ENCODE data around the gene LRGUK.

LRGUK gene

GRCh38 chr7:134179036-134180011, 52.2 kb downstream of the LRGUK start:
- intact Hi-C loops (cut with DNase I), result no loop called here
- DNase-seq, result no peak

GRCh38 chr7:134180376-134180775, 53.2 kb downstream of the LRGUK start:
- DNase-seq, result no peak
- intact Hi-C loops (cut with DNase I), result no loop called here

- intact Hi-C loops (cut with DNase I), result no loop called here
- DNase-seq, result no peak
Observed at GRCh38 chr7:134182078-134182477, 54.9 kb downstream of the LRGUK start.

- intact Hi-C loops (cut with DNase I), result no loop called here
- DNase-seq, result no peak
Observed at GRCh38 chr7:134184767-134185166, 57.6 kb downstream of the LRGUK start.

GRCh38 chr7:134186027-134186426, 58.9 kb downstream of the LRGUK start:
- DNase-seq, result no peak
- intact Hi-C loops (cut with DNase I), result no loop called here

GRCh38 chr7:134186801-134187200, 59.7 kb downstream of the LRGUK start:
- no peak for DNase-seq
- intact Hi-C loops (cut with DNase I), result no loop called here

GRCh38 chr7:134187893-134188292, 60.8 kb downstream of the LRGUK start:
- intact Hi-C loops (cut with DNase I), result no loop called here
- no peak for DNase-seq

- DNase-seq, result no peak
- intact Hi-C loops (cut with DNase I), result no loop called here
Observed at GRCh38 chr7:134188311-134188710, 61.2 kb downstream of the LRGUK start.

GRCh38 chr7:134189559-134189958, 62.4 kb downstream of the LRGUK start:
- DNase-seq, result no peak
- intact Hi-C loops (cut with DNase I), result no loop called here

- intact Hi-C loops (cut with DNase I), result no loop called here
- DNase-seq, result no peak
Observed at GRCh38 chr7:134191876-134192275, 64.7 kb downstream of the LRGUK start.

- intact Hi-C loops (cut with DNase I), result no loop called here
- DNase-seq, result no peak
Observed at GRCh38 chr7:134193240-134193639, 66.1 kb downstream of the LRGUK start.

GRCh38 chr7:134195252-134195651, 68.1 kb downstream of the LRGUK start:
- DNase-seq, result no peak
- intact Hi-C loops (cut with DNase I), result no loop called here

GRCh38 chr7:134196439-134196838, 69.3 kb downstream of the LRGUK start:
- intact Hi-C loops (cut with DNase I), result no loop called here
- DNase-seq, result no peak

GRCh38 chr7:134197345-134197744, 70.2 kb downstream of the LRGUK start:
- DNase-seq, result no peak
- intact Hi-C loops (cut with DNase I), result no loop called here

- no peak for DNase-seq
- intact Hi-C loops (cut with DNase I), result no loop called here
Observed at GRCh38 chr7:134200970-134201369, 73.8 kb downstream of the LRGUK start.

- intact Hi-C loops (cut with DNase I), result no loop called here
- no peak for DNase-seq
Observed at GRCh38 chr7:134201569-134202261, 74.6 kb downstream of the LRGUK start.

- intact Hi-C loops (cut with DNase I), result no loop called here
- DNase-seq, result no peak
Observed at GRCh38 chr7:134203186-134203889, 76.2 kb downstream of the LRGUK start.

- intact Hi-C loops (cut with DNase I), result no loop called here
- DNase-seq, result no peak
Observed at GRCh38 chr7:134209322-134210015, 82.3 kb downstream of the LRGUK start.

GRCh38 chr7:134210227-134210626, 83.1 kb downstream of the LRGUK start:
- intact Hi-C loops (cut with DNase I), result no loop called here
- DNase-seq, result no peak
